HK-2 (cell line): ENCODE data around the gene DPEP1.
A peak's percentile ranks its signal among the peaks of the same experiment; 100 is the strongest.
"Not testable (repeated sequence)": the region's sequence is repeated elsewhere in the genome, so short reads cannot be mapped to it uniquely, and the experiment has no call there.

Experiments used
- DNase-seq: peaks from one replicate; pipeline ENCODE4 v3.0.0-alpha.2; 2018; ENCODE audit not compliant: unreplicated experiment

DPEP1 gene

DNA sequence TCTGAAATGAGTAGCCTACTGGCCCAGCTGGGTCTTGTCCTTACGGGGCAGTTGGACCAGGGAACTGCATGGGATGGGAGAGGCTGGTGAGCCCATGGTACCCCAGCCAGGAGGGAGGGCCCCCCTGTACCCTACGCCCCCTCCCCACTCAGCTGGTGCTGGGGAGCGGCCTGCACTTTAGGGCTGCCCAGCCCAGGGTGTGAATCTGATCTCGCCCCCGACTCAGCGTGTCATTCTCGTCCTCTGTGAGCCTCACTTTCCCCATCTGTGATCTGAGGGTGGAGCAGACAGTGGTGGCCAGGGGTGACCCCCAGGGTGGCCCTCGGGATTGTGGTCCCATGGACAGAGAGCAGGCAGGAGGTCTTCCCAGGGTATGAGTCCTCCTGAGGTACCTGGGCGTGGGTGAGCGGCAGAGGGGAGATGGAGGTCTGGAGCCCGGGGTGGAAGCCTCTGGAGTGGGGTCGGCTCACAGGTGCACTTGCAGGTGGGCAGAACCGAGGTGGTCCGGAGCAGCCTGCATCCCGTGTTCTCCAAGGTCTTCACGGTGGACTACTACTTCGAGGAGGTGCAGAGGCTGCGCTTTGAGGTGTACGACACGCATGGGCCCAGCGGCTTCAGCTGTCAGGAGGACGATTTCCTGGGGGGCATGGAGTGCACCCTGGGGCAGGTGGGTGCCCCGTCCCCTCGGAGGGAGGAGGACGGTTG lies 36.2 kb upstream of the DPEP1 start:
- DNase-seq: no peak

DNA sequence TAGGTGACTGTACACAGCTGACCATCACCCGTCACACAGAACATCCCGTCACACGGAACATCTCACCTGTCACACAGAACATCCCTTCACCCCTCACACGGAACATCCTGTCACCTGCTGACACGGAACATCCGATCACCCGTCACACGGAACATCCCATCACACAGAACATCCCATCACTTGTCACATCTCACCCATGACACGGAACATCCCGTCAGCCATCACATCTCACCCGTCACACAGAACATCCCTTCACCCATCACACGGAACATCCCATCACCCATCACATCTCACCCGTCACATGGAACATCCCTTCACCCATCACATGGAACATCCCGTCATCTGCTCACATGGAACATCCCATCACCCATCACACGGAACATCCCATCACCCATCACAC lies 34.1 kb upstream of the DPEP1 start:
- no peak for DNase-seq

DNA sequence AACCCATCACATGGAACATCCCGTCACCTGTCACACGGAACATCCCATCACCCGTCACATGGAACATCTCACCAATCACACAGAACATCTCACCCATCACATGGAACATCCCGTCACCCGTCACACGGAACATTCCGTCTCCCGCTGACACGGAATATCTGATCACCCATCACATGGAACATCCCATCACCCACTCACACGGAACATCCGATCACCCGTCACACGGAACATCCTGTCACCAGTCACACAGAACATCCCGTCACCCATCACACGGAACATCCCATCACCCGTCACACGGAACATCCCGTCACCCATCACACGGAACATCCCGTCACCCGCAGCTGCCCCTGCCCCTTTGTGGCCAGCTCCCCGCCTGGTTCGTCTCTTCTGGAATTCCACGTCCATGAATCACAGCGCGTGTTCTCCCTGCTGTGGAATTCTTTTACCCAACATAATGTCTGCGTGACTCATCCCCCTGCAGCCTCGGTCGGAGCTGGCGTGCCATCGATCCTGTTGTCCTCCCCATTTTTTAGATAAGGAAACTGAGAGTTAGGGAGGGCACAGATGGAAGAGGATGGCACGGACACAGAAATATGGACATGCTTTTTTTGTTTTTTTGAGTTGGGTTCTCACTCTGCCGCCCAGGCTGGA lies 32.3 kb upstream of the DPEP1 start:
- DNase-seq: peak; percentile 94

DNA sequence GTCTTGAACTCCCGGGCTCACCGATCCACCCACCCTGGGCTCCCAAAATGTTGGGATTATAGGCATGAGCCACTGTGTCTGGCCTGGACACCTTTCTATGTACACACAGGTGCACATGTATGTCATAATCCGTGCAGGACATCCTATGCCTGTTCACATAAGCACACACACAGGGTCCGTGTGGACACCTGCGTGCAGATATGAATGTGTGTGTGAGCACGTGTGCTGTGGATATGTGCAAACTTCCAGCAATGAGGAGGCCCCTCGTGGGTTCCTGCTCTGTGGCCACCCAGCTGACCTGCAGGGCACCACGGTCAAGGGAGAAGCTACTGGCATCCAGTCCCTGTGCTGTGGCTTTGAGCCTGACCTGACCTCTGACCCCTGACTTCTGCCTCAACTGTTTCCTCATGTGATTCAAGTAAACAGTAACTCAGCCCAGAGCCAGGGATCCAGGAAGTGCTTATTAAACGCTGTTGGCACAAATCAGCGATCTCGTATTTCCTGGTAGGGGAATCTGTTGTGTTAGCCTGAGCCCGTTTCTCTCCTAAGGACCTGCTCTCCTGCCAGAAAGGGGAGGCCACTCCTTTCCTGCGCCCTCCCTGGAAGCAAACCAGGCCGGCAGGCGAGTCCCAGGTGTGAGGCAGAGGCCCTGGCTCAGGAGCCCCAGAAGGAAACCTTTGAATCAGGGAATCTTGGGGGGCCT lies 31.4 kb upstream of the DPEP1 start:
- DNase-seq: no peak

DNA sequence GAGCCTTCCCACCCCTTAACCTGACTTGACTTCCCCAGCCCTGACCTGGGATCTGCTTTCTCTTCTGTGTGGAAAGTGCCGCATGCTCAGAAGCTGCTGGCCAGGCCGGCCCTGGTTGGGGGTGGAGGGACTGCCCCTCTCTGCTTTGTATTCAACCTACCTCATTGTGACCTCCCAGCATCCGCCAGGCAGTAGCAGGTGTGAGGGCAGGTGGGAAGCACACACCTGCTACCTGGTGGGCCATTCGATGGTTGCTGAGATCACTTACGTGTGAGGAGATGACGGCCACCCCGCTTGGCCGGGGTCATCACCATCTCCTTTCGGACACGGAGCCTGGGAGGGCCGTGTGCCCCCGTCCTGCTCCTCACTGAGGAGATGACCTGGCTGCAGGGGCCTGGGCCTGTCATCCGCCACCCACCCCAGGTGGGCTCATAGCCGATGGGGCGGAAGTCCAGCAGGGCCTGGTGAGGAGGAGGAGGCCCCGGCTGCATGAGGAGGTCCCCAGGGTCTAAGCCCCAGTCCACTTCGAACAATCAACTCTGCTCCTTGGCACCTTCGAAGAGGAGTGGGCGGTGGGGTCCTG lies 30.7 kb upstream of the DPEP1 start:
- DNase-seq: no peak

DNA sequence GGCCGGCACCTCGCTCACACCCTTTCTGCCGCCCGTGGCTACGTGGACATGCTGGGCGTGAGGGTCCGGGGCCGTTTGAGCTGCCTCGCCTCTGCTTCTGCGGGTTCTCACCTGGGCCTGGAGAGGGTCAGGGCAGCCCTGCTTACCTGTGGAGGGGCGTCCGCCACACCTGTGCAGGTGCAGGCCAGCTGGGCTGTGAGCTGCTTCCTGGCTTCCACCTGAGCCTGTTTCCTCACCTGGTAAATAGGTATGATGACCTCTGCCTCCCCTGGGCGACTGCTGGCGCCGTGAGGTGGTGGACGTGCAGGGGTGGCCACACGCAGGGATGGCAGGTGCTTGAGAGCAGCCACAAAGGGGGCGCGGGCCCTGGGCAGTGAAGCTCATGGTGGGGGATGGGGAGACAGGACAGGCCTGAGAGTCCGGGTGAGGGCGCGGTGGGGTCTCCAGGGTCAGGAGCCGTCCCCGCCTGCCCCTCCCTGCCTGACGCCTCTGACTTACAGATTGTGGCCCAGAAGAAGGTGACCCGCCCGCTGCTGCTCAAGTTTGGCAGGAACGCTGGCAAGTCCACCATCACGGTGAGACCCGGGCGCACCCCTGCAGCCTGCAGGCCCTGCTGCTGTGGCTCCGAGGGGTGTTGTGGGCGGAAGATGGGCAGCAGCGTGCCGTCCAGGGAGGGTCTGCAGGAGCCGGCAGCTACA lies 30.1 kb upstream of the DPEP1 start:
- DNase-seq: no peak

DNA sequence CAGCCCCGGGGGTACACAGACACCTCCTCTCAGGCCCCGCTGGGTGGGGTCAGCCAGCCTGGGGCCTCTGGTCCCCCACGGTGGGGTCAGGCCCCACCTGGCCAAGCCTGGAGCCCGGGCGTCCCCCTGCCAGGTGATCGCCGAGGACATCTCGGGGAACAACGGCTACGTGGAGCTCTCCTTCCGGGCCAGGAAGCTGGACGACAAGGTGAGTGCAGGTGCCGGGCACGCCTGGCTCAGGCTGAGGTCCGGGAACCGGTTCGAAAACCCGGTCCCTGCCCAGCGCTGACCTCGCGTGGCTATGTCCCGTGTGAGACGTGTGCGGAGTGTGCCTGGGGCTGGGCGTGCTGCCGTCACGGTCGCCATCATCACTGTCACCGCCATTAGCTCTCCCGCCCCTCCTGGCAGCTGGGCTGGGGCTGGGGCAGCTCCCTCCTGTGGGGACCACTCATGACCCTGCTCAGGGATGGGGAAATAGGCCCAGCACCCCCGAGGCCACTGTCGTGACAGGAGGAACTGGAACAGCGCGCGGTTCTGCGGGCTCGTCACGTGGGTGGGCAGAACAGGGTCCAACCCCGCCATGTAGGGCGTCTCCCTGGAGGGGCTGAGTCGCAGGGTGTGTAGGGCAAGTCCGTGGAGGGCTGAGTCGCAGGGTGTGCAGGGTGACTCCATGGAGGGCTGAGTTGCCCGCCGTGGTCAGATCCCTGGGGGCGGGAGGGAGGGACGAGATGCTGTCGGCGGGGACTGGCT lies 29.4 kb upstream of the DPEP1 start:
- no peak for DNase-seq

DNA sequence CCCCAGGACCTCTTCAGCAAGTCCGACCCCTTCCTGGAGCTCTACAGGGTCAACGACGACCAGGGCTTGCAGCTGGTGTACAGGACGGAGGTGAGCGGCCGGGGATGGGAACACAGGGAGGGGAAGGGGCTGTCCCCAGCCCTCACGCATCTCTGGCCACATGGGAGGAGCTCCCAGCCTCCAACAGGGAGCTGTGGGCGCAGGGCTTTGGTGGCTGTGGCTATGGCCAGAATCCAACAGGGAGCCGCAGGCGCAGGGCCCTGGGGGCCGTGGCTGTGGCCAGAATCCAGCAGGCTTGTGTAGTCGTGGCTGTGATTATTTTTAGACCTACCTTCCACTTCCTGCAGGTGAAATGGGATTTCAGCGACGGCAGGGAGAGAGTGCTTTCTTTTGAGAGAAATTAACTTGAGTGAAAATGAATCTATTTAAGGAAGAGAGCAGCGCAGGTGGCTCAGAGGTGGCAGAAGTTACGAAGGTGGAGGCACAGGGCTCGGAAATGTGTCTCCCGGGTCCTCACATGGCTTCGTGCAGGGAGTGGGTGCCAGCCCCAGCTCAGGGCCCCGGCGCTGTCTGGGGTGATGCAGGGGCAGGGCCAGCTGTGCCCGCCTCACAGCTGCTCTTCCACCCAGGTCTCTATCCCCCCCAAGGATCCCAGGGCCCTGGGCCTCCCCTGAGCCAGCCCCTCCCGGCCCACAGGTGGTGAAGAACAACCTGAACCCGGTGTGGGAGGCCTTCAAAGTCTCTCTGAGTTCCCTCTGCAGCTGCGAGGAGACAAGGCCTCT lies 28.5 kb upstream of the DPEP1 start:
- no peak for DNase-seq

DNA sequence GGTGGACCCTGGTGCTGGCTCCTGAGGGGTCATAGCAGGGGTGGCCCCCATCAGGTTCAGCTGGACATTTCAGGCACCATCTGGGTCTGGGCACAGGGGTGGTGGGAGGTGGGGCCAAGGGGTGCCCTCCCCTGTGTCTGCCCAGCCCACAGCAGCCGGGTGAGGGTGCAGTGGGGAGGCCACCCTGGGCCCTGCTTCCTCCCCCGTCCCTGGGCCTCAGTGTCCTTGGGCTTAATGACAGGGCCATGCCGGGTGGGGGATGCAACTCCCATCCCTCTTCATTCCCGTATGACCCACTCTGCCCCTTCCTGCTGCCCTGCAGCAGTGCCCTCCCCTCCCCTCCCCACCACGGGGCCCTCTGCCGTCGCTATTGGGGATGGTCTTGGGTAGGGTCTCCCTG lies 27.2 kb upstream of the DPEP1 start:
- no peak for DNase-seq

DNA sequence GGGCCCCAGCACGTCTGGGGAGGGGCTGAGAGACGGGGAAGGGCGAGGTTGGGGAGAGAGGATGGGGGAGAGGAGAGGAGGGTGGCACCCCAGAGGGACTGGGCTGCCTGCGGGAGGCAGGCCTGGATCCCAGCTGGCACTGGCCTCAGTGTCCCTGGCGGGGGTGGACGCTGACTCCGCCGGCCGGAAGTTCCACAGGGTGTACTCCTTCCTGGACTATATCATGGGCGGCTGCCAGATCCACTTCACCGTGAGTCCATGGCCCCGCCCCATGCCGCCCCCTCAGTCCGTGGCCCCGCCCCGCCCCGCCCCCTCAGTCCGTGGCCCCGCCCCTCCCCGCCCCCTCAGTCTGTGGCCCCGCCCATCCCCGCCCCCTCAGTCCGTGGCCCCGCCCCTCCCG lies 26.6 kb upstream of the DPEP1 start:
- no peak for DNase-seq

DNA sequence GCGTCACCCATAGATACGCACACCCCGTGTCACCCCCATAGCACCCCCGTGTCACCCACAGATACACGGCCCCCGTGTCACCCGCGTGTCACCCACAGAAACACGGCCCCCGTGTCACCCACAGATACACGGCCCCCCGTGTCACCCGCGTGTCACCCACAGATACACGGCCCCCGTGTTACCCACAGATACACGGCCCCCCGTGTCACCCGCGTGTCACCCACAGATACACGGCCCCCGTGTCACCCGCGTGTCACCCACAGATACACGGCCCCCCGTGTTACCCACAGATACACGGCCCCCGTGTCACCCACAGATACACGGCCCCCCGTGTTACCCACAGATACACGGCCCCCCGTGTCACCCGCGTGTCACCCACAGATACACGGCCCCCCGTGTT lies 25.8 kb upstream of the DPEP1 start:
- DNase-seq: not testable (repeated sequence)

DNA sequence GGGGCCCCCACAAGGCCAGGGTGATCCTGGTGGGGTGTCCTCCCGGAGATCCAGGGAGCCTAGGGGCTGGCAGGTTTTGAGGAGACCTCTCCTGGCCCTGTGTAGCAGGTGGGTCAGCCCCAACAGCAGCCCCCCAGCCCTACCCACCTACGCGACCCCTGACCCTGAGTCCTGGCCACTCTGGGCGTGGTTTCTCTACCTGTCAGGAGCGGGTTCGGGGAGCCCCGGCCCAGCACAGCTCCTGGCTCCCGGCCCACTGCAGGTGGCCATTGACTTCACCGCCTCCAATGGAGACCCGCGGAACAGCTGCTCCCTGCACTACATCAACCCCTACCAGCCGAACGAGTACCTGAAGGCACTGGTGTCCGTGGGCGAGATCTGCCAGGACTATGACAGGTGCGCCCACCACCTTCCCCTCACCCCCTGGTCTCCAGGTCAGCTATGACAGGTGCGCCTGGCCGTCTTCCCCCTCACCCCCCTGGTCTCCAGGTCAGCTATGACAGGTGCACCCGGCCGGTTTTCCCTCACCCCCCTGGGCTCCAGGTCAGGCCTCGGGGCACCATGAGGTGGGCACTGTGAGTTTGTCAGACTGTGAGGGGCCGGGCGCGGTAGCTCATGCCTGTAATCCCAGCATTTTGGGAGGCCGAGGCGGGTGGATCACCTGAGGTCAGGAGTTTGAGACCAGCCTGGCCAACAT lies 24.9 kb upstream of the DPEP1 start:
- DNase-seq: no peak

DNA sequence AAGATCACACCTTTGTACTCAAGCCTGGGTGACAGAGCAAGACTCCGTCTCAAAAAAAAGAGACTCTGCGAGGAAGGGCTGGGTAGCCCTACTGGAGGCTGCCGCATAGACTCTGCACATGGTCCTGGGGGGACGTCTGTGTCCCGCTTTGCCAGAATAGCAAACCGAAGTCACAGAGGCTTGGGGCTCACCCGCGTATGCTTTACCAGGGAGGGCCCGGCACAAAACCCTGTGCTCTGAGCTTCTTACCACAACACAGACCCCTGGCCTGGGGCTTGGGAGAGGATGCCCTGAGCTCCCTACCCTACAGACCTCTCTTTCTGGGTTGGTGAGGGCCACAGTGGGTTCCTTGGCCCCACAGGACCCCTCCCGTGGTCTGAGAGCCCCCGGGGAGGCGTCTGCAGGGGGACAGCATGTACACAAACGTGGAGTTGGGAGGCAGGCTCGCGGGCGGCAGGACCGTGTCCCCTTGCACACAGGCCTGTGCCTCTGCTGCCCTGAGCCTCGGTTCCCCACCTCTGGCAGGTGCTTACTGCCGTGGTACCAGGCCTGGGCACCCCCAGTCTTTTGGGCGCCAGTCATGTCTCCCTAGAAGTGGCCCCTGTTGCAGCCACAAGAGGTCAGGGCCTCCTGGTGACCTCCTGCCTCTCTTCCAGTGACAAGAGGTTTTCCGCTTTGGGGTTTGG lies 24.1 kb upstream of the DPEP1 start:
- DNase-seq: no peak

DNA sequence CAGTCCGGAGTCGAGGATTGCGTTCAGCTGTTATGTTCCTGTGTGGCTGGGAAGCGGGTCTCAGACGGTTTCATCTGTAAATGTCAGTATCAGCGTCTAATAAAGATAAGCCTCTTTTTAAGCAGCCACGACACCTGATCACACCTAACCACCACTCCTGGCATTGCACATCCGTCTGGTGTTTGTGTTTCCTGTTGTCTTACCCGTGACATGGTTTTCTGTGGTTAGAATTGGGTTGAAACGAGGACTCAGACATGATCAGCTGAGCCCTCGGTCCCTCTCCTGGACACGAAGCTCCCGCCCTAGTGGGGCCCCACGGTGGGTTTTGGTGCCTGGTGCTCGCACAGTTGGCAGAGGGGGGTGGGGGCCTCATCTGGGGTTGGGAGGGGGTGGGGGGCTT lies 19.6 kb upstream of the DPEP1 start:
- DNase-seq: no peak

DNA sequence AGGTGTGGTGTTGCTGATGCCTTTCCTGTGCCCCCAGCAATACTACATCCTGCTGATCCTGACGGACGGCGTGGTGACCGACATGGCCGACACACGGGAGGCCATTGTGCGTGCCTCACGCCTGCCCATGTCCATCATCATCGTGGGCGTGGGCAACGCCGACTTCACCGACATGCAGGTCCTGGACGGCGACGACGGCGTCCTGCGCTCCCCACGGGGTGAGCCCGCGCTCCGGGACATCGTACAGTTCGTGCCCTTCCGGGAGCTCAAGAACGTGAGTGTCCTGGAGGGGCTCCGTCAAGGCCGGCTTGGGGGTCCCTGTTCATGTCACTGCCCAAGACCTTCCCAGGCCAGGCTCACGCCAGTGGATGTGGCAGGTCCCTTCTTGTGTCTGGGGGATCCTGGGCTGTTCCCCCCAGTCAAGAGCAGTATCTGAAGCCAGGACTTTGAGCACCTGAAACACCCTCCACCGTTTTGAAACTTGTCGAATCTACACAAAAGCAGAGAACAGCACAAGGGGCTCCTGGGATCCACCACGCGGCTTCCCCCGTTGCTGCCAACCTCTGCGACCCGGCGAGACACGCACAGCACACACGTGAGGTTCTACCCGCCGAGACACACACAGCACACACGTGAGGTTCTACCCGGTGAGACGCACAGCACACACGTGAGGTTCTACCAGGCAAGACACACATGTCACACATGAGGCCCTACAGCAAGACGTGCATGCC lies 17.9 kb upstream of the DPEP1 start:
- no peak for DNase-seq

DNA sequence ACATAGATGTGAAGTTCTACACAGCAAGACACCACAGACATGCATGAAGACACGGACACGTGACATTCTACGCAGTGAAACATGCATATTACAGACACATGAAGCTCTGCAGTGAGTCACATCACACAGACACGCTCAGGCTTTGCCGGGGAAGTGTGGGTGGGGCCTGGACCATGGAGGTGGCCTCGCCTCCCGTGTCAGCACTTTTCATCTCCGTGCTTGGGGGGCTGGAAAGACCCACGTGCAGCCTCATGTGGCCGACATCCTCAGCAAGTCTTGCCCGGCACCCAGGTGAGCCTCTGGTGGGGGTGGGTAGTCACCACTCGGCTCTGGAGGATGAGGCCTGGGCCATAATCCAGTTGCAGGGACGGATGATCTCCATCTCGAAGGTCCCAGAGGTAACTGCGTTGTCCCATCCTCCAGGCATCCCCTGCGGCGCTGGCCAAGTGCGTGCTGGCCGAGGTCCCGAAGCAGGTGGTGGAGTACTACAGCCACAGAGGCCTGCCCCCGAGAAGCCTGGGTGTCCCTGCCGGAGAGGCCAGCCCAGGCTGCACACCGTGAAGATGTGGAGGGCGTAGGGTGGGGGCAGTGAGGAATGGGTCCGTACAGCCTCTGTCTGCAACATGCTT lies 17.3 kb upstream of the DPEP1 start:
- no peak for DNase-seq

DNA sequence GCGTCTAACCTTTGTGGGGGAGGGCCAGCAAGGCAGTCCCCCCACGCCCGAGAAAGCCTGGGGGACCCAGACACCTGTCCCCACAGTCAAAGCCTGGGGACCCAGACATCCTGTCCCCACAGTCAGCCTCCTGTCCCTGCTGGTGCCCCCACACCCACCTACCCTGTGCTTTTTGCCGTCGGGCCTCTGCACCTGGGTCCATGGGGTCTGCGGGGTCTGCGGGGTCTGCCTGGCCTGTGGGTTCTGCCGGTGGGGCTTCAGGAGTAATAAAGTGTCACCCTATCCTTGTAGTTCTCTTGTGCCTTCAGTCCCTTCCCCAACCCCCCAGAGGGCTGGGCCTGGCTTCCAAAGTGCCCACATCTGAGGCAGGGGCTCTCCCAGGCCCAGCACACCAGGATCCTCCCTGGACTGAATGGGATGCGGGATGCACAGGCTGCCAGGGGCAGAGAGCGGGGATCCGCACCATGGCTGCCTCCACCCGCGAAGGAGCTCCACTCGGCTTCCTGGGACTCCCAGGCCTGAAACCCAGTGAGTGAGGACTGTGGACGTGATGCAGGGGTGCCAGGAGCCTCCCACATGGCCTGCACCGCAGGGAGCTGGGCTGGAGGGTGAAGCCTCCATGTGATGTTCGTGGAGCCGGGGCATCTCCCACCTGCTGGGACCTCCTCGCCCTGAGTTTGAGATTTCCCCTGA lies 16.3 kb upstream of the DPEP1 start:
- no peak for DNase-seq

DNA sequence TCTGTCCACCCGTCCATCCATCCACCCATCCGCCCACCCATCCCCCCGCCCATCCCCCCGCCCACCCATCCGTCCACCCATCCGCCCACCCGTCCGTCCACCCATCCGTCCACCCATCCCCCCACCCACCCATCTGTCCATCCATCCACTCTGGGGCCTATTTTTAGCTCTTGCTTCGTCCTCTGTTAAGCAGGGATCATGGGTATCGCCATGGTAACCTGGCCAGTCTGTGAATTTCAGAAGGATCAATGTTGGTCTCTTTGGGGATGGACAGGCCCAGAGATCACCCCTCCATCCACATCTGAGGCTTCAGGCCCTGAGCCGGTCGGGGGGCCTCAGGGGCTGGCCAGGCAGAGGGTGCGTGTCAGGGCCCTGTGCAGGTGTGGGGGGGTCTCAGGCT lies 15.2 kb upstream of the DPEP1 start:
- no peak for DNase-seq
